ENCODE results near the gene NKAIN1. TPM values are rescaled to one million over a fixed set of nuclear protein-coding genes. Genes with fewer than 3 reads are reported as not detected.

NKAIN1 gene
- total RNA-seq, 4 donors from 2014 or later: not detected

DNA sequence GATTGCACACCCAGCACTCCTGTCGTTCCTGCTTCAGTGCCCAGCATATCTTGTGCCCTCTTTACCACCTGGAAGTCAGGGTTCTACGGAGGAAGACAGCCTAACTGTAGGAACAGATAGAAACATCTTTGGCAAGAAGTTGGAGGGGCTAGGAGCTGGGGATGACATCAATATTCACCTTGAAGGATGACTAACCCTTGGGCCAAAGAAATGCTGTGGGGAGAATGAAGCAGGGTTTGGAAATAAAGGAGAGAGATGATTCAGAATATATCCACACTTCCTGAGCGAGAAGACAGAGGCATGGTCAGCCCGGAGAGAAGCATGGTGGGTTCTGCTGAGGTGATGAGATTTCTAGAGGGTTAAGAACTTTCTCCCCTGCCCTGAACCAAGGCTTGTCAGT, 4.6 kb upstream of the NKAIN1 start:
- DNase-seq (ENCODE audit: low spot score): no peak
- TF ChIP-seq CTCF (IDR thresholded peaks at IDR 0.05): no peak

DNA sequence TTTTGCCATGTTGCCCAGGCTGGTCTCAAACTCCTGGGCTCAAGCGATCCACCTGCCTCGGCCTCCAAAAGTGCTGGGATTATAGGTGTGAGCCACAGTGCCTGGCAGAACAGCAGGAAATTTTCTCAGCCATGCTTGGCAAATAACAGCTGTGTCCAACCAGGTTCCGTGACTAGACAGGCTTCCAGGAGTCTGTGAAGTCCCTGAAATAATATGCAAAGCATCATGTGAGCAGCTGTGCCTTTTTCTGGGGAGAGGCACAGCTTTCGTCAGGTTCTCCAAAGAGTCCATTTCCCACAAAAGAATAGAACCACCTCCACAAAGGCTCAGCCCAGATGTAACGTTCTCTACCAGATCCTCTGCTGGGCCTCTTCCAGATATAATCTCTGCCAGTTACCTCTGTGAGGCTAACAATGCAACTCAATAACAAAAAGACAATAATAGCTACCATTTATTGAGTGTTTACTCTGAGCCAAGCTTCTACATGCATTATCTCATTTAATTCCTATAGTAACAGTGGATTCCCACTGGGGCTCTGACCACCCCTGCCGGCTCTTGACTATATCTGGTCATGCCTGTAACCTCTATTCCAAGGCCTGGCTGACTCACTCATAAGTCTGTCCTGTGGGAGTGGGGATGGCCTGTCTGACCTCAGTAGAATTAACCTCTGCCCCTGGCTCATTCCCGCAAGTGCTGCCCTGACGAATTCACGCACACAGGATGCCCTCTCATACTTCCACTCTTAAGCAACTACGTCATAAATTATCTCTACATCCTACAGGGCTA, 4.0 kb upstream of the NKAIN1 start:
- no peak for TF ChIP-seq CTCF (IDR thresholded peaks at IDR 0.05)
- no peak for DNase-seq (ENCODE audit: low spot score)

More for the DNA sequence above, 4.6 kb upstream of the NKAIN1 start:
- no peak for ATAC-seq (ENCODE audit: low FRiP score)

DNA sequence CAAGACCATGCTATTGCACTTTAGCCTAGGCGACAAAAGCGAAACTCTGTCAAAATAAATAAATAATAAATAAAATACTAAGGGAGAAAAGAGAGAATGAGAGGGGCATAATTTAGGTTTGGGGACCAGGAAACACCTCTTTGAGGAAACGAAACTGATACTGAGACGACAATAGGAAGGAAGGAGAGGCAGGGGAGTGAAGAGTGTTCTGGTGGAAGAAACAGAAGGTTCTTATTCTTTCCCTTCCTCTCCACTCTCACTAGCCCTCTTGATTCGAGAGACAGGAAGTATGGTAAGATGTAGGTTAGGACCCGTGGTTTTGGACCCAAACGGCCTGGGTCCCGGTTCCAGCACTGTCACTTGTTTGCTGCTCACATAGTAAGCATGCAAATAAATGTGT, 1.6 kb upstream of the NKAIN1 start:
- TF ChIP-seq CTCF (IDR thresholded peaks at IDR 0.05): no peak
- ATAC-seq (ENCODE audit: low FRiP score) (no peak), DNase-seq (ENCODE audit: low spot score) (no peak)

More for the DNA sequence above, 4.0 kb upstream of the NKAIN1 start:
- ATAC-seq (ENCODE audit: low FRiP score): no peak

DNA sequence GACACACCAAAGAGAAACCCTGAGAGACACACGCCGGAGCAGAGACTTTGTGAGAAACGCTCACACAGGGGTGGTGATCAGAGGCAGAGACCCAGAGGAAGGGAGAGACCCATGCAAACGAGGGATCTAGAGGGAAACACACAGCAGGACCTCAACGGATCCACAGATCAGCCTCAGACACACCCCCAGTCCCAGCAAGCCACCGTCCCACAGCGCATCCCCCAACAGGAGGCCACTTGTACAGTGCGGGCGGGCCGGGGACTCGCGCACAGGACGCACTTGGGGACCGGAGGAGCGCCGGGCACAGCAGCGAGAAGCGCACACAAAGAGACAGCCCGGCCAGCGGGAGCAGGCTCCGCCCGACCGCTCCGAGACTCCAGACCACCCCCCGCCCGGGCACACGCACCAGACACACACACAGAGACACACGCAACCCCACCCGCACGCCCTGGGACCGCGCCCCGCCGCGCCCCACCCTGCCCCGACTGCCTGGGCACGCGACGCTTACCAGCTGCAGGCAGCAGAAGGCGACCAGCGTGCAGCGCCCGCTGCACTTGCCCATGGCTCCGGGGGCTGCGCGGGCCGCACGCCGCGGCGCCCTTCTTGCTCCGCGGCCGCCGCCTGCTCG, 587 bp downstream of the NKAIN1 start:
- TF ChIP-seq CTCF (IDR thresholded peaks at IDR 0.05): no peak
- no peak for DNase-seq (ENCODE audit: low spot score)
- no peak for ATAC-seq (ENCODE audit: low FRiP score)

DNA sequence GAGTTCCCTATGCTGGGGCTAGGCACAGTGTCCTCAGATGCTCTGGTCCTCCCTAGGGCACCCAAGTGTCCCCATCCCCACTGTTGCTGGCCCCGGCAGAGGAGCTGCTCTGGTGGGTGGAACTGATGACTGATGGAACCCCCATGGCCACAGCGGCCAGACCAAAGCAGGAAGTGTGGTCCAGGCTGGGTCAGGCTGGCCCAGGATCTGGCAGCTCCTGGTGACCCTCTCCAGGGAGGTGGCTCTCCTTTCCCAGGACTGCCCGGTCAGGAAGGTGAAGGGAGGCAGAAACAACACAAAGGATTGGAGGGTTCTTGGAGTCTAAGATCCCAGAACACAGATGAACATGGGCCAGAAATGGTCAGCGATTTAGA, 1.1 kb downstream of the NKAIN1 start:
- TF ChIP-seq CTCF (IDR thresholded peaks at IDR 0.05): no peak
- ATAC-seq (ENCODE audit: low FRiP score): no peak
- no peak for DNase-seq (ENCODE audit: low spot score)

GRCh38 chr1:31234870-31235269, 4.8 kb downstream of the NKAIN1 start:
- DNase-seq (ENCODE audit: low spot score): no peak
- ATAC-seq (ENCODE audit: low FRiP score): no peak
- no peak for TF ChIP-seq CTCF (IDR thresholded peaks at IDR 0.05)

Data from omental fat pad (tissue), 4 donors.